Osteoblast (primary cell): Measurements from ENCODE around the gene NCAM1. TPM values are rescaled to one million over a fixed set of nuclear protein-coding genes. Genes with fewer than 3 reads are reported as not detected.

Experiments used
- DNase-seq: peaks from one replicate; pipeline ENCODE4 v3.0.0; 2011; ENCODE audit warnings: low spot score, mixed read lengths; ENCODE audit not compliant: insufficient read length; ENCODE audit errors: missing footprints
- H2AFZ ChIP-seq: 2 replicates; pipeline ENCODE4 v1.6.0; 2011; ENCODE audit warnings: mild to moderate bottlenecking, low read length
- H3K27ac ChIP-seq: 2 replicates; pipeline ENCODE4 v1.5.1; 2011; ENCODE audit warnings: mild to moderate bottlenecking, low read depth, low read length, moderate library complexity
- H3K27me3 ChIP-seq: 2 replicates; pipeline ENCODE4 v1.6.0; 2012; ENCODE audit warnings: mild to moderate bottlenecking, control low read depth, inconsistent platforms, low read length, moderate library complexity; ENCODE audit not compliant: insufficient read depth
- H3K36me3 ChIP-seq: 2 replicates; pipeline ENCODE4 v1.5.1; 2011; ENCODE audit warnings: mild to moderate bottlenecking, low read length, control low read depth, moderate library complexity; ENCODE audit not compliant: insufficient read depth
- H3K4me1 ChIP-seq: 2 replicates; pipeline ENCODE4 v1.5.1; 2011; ENCODE audit warnings: mild to moderate bottlenecking, low read length, control low read depth, moderate library complexity; ENCODE audit not compliant: insufficient read depth
- H3K4me2 ChIP-seq: 2 replicates; pipeline ENCODE4 v1.6.0; 2011; ENCODE audit warnings: mild to moderate bottlenecking, low read length; ENCODE audit not compliant: insufficient read depth
- H3K4me3 ChIP-seq: fragments of 200-600 bp; sonication (generic); 3 replicates; pipeline ENCODE4 v1.5.1; 2012; ENCODE audit warnings: mild to moderate bottlenecking, low read length, inconsistent platforms; ENCODE audit not compliant: insufficient read depth
- H3K79me2 ChIP-seq: 2 replicates; pipeline ENCODE4 v1.6.0; 2012; ENCODE audit warnings: mild to moderate bottlenecking, low read length, control low read depth, inconsistent platforms; ENCODE audit not compliant: insufficient read depth
- H3K9me3 ChIP-seq: 2 replicates; pipeline ENCODE4 v1.5.1; 2011; ENCODE audit warnings: low read depth, low read length, control low read depth
- H4K20me1 ChIP-seq: 2 replicates; pipeline ENCODE4 v1.6.0; 2012; ENCODE audit warnings: mild to moderate bottlenecking, low read length, control low read depth; ENCODE audit not compliant: insufficient read depth
- CTCF ChIP-seq: IDR thresholded peaks from 2 replicates; pipeline ENCODE4 v1.5.1; 2011; ENCODE audit warnings: mild to moderate bottlenecking, low read depth, low read length, moderate library complexity; ENCODE audit errors: extremely low read depth
- total RNA-seq: library from RNA; depleted of rRNA; stranded (reverse); fragments of >200 nt; gene quantifications from 2 replicates; pipeline ENCODE4 v1.2.3, GENCODE V29; 2012

NCAM1 gene
- total RNA-seq, 1 donor = 2.2 TPM

GRCh38 chr11:112983887-112984286 is 22.7 kb downstream of the NCAM1 start:
- H3K4me2 ChIP-seq = no peak overlapping the region
- no peaks in the 10 kb centered on the region for H3K36me3 ChIP-seq
- H3K27me3 ChIP-seq = no peaks in the 10 kb centered on the region
- H3K9me3 ChIP-seq = no peaks in the 10 kb centered on the region
- no peak overlapping the region for H3K4me3 ChIP-seq
- no peaks in the 10 kb centered on the region for H3K79me2 ChIP-seq
- no peak overlapping the region for H3K27ac ChIP-seq
- no peak overlapping the region for H2AFZ ChIP-seq
- no peaks in the 10 kb centered on the region for H4K20me1 ChIP-seq
- no peak for DNase-seq
- no peaks in the 10 kb centered on the region for H3K4me1 ChIP-seq
- TF ChIP-seq CTCF = no peak

- no peaks in the 10 kb centered on the region for H3K79me2 ChIP-seq
- H3K4me2 ChIP-seq = no peak overlapping the region
- DNase-seq = no peak
Measured at GRCh38 chr11:112989198-112989597, 28.0 kb downstream of the NCAM1 start.

GRCh38 chr11:112993808-112994207 is 32.6 kb downstream of the NCAM1 start:
- no peak for DNase-seq
- no peaks in the 10 kb centered on the region for H3K9me3 ChIP-seq
- no peak for TF ChIP-seq CTCF
- no peaks in the 10 kb centered on the region for H3K4me1 ChIP-seq
- no peak overlapping the region for H3K4me3 ChIP-seq
- no peaks in the 10 kb centered on the region for H3K27me3 ChIP-seq
- H4K20me1 ChIP-seq = no peaks in the 10 kb centered on the region
- no peaks in the 10 kb centered on the region for H3K36me3 ChIP-seq
- no peak overlapping the region for H3K4me2 ChIP-seq
- H2AFZ ChIP-seq = no peak overlapping the region
- H3K79me2 ChIP-seq = no peaks in the 10 kb centered on the region
- H3K27ac ChIP-seq = no peak overlapping the region

More at GRCh38 chr11:112989198-112989597, 28.0 kb downstream of the NCAM1 start:
- H3K4me1 ChIP-seq = no peaks in the 10 kb centered on the region
- no peak overlapping the region for H3K4me3 ChIP-seq
- H3K36me3 ChIP-seq = no peaks in the 10 kb centered on the region
- no peak for TF ChIP-seq CTCF
- H4K20me1 ChIP-seq = no peaks in the 10 kb centered on the region
- no peaks in the 10 kb centered on the region for H3K9me3 ChIP-seq
- no peak overlapping the region for H2AFZ ChIP-seq
- no peaks in the 10 kb centered on the region for H3K27me3 ChIP-seq
- H3K27ac ChIP-seq = no peak overlapping the region

- no peaks in the 10 kb centered on the region for H3K4me1 ChIP-seq
- H3K27me3 ChIP-seq = no peaks in the 10 kb centered on the region
- no peak overlapping the region for H3K27ac ChIP-seq
- no peaks in the 10 kb centered on the region for H3K36me3 ChIP-seq
- no peak for DNase-seq
- no peaks in the 10 kb centered on the region for H3K79me2 ChIP-seq
- no peak overlapping the region for H2AFZ ChIP-seq
- H4K20me1 ChIP-seq = no peaks in the 10 kb centered on the region
- no peak for TF ChIP-seq CTCF
- H3K4me2 ChIP-seq = no peak overlapping the region
- H3K4me3 ChIP-seq = no peak overlapping the region
- H3K9me3 ChIP-seq = no peaks in the 10 kb centered on the region
Measured at GRCh38 chr11:112995423-112996090, 34.3 kb downstream of the NCAM1 start.
